Inflammatory macrophage treated with lipopolysaccharide for 4 hours (primary cell): ENCODE data around the gene POM121L2.

ENCODE experiments used
- DNase-seq: peaks from one replicate; pipeline ENCODE4 v3.0.0-alpha.2; 2020

The POM121L2 gene

DNA sequence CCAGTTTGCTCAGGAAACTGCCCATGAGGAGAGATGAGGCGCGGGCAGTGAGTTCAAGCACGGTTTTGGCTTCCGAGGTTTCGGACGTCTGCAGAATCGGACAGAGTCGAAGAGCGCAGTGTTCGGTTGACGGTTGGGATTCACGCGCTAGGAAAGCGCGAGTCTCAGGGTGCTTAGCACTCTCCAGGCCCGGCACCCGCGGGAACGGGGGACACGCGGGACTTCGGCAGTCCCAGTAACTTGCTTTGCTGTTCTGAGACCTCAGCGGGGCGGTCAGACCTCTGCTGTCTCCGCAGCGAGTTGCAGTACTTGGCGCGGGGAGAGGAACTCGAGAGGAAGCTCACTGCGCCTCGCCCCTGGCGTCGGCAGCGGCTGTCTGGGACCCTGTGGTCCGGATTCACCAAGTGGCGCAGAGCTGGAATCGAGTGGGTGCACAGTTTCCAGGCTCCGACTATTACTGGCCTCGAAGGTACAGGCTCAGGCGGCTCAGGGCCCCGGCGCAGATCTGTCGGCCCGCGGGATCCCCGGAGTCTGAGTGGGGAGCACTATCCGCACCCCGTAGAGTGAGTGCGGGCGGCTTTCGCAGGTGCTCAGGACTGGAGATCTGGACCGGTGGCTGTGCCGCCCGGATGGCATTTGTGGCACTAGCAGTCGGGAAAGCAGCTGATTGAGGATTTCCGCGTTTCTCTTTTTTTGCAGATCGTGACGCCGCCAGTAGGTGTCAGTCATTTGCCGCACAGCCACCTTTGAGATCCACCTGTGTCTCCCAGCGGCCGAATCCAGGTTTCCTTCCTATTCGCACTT, at the start of gene POM121L2:
Gene POM121L2, minus strand, starts transcription at position 128 of the 804 bp plus-strand sequence. Its CDS starts 103 bp downstream, at position 25.
- peak; percentile 19 for DNase-seq

DNA sequence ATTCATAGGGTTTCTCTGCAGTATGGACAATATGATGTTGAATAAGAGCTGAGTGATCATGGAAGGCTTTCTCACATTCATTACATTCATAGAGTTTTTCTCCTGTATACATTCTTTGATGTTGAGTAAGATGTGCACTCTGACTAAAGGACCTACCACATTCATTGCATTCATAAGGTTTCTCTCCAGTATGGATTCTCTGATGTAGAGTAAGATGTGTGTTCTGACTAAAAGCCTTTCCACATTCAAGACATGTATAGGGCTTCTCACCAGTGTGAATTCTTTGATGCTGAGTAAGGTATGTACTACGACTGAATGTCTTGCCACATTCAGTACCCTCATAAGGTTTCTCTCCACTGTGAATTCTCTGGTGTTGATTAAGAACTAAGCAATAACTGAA, 47.2 kb upstream of the POM121L2 start:
- no peak for DNase-seq

DNA sequence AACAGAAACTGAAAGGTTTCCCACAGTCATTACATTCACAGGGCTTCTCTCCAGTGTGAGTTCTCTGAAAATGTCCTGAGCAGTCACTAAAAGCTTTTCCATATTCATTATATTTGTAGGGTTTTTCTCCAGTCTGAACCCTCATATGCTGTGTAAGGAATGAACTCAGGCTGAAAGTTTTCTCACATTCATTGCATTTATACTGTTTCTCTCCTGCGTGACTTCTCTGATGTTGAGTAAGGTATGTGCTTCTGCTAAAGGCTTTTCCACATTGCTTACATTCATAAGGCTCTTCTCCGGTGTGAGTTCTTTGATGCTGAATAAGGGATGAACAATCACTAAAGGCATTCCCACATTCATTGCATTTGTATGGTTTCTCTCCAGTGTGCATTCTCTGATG, 46.7 kb upstream of the POM121L2 start:
- no peak for DNase-seq

DNA sequence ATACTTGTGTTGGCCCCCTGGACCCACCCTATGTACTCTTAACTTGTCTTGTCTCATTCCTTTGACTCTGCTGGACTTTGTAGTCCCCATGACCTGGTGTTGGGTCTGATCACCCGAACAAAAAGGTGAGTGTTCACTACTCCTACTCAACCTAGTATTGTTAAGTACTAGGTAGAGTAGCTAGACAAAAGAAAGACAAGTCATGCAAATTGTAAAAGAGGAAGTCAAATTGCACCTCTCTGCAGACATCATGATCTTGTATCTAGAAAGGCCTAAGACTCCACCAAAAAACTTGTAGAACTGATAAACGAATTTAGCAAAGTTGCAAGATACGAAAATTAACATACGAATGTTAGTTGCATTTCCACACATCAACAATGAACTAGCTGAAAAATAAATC, 40.8 kb upstream of the POM121L2 start:
- no peak for DNase-seq

DNA sequence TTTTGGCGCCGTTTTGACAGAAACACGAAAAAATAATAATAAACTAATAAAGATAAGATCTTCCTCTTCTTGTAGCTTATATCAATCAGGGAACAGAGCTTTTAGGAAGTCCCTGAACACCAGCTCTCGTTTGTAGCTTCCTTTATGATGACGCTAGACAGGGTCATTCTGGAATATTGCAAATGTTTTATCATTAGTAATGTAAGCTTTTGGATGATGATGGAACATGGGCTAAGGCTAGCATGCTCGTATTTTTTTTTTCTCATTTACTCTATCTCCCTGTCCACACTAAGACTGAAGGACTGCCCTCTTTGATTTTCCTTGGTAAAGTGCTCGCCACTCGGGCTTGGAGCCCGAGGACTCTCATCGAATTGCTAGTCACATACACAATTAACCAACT, 22.1 kb upstream of the POM121L2 start:
- DNase-seq: no peak

DNA sequence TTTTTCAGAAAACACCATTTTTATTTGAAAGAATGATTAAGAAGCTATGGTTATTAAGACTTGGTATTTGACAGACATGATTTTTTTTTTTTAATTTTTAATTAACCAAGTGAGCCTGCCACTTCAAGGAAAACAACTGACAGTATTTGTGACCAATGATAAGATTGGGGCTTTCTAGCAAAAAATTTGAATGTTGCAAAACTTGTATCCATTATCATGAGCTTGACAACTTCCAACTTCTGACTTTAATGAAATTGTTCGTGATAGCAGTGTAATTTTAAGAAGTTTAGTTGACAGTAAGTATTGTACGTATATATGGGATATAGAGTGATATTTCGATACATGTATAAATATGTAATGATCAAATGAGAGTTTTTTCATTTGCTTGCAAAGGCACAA, 21.6 kb upstream of the POM121L2 start:
- DNase-seq: no peak

DNA sequence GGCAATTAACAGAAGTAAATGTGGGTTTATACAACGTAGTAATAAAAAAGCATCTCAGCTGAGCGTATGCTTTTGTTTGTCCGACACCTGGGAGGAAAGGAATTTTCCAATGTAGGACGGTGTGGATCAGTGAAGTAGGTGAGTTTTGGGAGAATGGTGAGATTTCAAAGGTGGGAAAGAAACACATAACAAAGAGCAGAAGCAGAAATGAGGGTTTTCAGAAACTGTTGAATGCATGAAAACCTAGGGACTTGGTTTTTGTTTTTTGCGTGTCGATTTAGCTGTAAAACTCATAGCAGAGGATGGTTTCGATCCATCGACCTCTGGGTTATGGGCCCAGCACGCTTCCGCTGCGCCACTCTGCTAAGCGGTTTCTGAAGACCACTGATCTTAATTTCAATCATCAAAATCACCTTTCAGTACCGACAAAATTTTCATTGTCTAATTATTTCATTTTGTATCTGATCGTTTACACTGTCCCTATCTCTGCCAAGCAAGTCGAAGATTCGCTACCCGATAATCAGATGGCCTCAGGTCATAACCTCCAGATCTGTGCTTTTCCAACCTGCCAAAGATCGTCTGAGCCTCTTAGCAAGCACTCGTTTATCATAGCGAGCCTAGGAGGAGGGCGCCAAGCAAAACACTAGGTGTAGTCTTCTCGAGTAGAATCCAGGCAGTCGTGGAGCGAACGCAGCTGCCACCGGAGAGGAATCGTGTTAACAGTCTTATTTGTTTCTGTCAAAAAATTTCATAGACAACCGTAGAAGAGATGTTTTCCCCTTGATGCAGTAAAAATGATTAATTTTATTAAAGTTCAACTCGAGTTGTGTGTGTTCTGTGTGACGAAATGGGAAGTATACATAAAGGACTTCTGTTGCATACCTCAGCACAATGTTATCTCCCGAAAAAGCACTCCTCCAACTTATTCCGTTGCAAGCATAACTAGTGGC, 20.9 kb upstream of the POM121L2 start:
- no peak for DNase-seq

DNA sequence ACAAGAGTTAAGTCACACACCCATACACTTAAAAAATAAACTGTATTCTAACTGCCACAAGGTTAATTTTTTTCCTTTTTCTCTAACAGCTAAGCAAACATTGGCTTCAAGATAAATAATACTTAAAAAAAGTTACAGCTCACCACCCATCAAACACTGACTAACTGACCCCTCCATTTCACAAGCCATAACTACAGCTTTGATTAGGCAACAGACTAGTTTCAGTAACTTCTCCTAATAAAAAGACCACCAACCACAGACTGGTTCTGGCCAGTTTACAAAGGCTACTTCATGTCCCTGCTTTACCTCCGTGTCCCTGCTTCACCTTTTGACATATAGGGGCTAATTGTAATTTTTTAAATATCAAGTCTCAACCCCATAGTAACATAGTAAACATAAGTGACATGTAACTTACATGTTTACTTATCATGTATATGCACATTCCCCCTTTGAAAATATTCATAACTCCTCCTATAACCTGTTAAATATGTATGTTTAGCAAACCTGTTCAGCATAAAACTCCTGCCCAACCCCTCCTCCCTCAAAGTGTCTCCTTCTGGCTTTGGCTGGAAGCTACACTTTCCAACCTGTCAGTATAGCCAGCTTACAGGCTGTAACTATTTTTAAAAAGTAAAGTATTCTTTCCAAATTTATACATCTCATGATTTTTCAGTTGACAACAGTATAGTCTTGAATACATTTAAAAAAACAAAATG, 15.1 kb upstream of the POM121L2 start:
- DNase-seq: no peak

DNA sequence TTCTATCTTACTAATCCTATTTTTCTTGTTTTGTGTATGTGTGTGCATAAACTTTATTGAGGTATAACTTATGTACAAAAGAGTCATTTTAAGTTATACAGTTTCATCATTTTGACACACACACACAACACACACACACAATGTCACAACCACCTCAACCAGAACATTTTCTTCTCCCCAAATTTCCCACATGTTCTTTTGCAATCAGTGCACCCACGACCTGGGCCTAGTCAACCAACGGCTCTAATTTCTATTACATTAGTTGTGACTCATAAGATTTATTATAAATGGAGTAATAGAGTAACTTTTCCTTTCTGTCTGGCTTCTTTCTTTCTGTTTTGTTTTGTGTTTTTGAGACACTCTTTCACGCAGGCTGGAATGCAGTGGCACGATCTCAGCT, 9.8 kb upstream of the POM121L2 start:
- peak; percentile 5 for DNase-seq

DNA sequence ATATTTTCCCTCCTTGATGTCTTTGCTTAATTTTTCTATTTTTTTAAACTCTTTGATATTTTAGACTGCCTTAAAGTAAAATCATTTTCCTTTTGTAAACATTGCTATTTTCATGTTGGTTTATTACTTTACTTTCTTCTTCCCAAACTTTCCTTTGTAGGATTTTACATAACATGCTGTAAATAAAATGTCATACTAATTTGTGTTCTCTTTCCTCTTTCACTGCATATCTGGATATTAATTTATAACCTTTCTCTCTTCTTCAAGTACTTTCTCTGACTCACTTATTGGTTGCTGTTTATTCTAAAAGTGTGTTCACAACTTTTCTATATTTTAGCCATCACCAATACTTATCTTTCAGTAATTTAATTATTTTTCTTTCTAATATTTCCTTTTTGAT, 9.3 kb upstream of the POM121L2 start:
- no peak for DNase-seq

DNA sequence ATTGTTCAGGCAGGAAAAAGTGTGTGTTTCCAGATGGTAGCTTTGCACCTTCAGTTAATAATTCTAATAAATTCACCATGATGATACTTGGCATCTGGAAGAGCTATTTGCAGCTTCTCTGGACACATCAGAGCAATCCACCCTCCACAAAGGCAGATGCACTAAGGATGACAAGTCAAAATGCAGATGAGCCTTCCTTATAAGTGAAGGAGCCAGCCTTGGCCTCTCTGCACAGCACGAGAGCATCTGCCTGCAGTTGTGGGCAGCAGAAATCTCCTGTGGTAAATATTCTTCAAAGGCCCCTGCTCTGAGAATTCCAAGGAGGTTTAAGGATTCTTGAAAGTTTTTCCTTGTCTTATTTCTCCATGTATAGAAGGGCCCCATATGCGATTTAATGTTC, 6.9 kb upstream of the POM121L2 start:
- DNase-seq: no peak

DNA sequence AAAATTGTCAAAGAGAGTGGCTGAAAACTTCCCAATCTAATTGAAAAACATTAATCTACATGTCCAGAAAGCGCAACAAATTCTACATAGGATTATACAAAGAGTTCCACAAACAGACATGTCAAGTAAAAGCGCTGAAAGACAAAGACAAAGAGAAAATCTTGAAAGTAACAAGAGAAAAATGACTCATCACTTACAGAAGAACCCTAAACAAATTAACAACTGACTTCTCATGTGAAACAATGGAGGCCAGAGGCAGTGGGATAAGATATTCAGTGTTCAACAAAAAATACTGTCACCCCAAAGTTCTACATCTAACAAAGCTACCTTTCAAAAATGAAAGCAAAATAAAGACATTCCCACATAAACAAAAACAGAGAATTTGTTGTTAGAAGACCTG, 2.0 kb upstream of the POM121L2 start:
- no peak for DNase-seq

DNA sequence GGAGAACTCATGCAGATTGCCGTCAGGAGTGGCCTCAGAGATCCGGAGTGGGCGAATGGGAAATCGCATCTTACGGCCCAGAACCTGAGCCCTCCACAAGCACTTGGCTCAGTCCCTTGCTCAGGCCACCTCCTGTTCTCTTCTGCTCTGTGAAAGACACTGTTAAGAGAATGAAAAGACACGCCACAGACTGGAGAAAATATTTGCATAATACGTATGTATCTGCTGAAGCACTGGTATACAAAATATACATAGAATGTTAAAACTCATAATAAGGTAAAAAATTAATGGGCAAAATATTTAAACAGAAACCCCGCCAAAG, 838 bp upstream of the POM121L2 start:
- DNase-seq: no peak

DNA sequence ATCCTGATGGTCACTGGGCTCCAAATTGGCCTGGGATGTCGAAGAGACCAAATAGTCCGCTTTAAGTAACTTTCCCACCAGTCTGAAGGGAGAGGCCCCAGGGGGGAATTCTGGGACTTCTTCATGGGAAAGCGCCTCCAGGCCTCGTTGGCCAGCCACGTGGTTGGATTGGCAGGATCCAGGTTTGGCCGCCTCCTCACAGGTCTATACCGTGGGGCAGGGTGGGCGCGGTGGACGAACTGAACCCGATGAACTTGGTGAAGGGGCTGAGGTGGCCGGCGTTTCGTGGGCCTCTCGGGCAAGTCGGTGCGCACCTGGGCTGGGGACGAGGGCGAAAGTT, 297 bp downstream of the POM121L2 start:
- DNase-seq: no peak

DNA sequence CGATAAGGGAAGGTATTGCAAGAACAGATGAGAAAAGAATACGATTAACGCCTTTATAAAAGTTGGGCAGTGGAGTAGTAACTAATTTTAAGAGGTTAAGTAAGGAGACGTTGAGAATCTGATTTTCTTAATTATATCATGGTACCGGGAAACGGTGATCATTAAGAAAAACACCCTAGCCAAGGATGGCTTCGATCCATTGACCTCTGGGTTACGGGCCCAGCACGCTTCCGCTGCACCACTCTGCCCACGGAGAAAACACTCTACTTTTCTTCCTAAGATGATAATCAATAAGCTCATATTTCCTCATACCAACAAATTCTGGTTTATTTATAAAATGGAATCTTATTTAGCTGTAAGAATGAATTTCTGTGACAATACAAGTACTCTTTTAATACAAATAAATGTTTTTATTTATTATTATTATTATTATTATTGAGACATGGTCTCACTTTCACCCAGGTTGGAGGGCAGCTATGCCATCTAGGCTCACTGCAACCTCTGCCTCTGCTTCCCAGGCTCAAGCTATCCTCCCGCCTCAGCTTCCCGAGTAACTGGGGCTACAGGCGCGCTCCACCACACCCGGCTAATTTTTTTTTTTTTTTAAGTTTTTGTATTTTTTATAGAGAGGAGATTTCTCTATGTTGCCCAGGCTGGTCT, 8.3 kb downstream of the POM121L2 start:
- no peak for DNase-seq

DNA sequence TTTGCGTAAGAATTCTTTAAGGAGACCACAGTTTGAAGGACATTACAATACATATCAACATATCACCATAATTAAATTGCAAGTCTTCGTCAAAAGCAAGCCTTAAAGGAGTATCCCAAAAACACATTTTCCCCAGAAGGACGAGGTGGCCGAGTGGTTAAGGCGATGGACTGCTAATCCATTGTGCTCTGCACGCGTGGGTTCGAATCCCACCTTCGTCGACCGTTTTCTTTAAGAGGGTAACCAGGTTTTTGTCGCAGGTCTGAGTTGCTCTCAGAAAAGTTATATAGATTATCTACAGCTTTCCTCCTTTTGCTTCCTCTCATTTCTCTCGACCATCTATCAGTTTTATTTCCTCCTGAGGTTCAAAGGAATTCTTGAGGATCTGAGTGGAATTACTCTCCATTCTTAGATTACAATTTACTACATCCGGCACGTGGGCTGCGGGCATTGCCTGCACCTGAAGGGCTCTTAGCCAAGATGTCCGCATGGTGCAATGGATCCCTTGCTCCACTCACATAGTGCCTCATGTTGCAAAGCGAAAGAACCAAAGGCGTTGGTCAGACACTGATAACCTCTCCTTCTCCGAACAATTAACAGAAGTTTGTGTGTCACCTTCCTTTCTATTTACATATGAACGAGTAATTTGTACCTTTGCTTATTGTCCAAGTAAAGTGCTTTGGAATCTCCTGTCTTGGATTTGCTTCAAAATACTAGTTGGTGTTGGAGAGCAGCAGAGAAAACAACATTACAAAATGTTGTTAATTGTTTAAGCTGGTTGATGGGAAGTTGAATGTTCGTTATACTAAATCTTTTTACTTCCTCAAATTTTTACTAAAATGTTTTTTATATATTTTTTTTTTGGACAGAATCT, 14.0 kb downstream of the POM121L2 start:
- DNase-seq: no peak

DNA sequence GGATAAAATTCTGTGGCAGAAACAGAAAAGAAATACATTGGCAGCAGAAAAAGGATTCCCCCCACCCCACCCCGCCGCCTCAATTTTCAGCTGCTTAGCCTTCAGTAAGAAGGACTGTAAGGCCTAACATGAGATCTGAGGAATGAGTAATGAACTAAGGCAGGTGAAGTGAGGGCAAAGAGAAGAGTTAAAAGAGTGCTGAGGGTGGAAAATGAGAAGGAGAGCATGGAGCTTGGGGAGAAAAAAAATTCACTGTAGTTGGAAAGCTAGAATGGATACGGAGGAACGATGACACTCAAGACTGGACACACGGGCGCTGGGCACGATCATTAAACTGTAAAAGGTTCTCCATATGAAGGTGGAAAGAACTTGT, 14.6 kb downstream of the POM121L2 start:
- no peak for DNase-seq

DNA sequence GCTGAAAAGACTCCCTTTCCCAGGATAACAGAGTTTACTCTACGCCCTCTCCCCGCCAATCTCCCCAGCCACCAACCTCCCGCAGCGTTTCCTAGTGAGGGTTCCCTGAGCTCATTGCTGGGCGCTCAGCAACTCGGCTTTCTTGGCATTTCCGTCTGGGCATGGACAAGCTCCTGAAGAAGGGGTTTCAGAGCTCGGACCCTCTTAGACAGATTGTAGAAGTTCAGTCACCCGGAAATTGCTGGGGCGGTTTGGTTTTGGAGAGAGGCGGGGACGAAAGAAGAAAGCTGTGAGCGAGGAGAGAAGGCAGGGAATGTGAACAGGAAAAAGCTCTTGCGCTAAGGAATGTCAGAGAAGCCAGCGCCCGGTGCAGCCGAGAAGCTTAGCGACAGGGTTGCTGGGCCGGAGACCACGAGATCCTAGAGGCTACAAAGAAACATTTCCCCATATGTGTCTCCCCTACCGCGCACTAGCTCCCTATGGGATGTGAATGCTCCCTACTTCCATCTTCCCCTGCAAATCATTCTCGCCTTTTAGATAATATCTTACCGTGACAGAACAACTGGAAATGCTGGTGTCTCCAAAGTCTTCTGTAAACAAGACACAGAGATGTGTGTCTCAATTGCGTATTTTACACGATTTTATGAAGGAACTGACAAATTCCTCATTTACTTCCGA, 15.8 kb downstream of the POM121L2 start:
- no peak for DNase-seq

DNA sequence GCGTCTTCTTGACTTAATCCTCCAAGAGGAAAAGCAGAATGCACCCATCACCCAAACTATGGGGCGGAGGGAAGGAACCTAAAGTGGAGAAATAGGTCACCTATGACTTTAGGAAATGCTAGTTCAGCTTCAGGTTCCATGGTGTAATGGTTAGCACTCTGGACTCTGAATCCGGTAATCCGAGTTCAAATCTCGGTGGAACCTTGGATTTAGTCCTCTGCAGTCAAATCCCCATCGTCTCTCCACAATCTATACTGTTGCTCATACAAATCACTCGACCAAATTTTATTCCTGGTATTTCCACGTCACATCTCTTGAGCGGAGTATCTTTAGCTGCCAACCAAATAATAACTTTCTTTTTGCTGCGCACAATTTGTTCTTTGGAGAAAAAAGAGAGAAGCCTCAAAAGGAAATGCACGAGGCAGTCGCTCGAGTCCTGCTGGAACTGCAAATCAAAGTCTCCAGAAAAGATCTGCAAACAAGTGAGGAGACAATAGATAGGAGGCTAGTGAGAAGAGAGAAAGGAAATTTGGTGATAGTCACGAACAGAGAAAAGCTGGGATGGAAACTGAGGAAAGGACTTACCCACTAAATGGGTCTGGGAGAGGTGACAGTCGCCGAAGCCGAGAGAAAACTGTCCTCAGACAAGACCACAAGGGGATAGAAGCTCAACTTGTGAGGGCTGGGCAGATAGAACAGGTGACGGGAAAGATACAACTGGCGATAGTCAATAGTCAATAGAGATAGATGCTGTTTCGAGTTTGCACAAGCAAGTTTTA, 16.6 kb downstream of the POM121L2 start:
- no peak for DNase-seq

DNA sequence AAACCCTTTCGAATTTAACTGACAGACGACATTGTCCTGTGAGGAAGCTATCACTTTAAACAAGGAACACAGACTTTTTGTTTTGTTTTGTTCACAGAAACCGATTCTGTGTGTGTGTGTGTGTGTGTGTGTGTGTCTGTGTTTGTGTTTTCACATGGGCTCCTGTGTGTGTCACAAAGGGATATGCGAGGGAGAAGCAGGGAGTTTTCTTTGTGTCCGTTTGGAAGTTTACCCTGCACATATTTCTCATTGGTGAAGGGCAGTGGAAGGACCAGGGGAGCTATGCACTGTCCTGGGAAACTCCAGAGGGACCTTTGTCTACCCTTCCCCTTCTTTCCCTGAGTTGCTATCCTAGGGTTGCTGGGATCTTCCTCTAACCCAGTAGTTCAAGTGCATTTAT, 17.7 kb downstream of the POM121L2 start:
- DNase-seq: no peak
